ENCODE data around the gene GLP2R.
"Not testable (repeated sequence)": the region's sequence is repeated elsewhere in the genome, so short reads cannot be mapped to it uniquely, and the experiment has no call there.

Gene GLP2R, protein sequence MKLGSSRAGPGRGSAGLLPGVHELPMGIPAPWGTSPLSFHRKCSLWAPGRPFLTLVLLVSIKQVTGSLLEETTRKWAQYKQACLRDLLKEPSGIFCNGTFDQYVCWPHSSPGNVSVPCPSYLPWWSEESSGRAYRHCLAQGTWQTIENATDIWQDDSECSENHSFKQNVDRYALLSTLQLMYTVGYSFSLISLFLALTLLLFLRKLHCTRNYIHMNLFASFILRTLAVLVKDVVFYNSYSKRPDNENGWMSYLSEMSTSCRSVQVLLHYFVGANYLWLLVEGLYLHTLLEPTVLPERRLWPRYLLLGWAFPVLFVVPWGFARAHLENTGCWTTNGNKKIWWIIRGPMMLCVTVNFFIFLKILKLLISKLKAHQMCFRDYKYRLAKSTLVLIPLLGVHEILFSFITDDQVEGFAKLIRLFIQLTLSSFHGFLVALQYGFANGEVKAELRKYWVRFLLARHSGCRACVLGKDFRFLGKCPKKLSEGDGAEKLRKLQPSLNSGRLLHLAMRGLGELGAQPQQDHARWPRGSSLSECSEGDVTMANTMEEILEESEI

DNA sequence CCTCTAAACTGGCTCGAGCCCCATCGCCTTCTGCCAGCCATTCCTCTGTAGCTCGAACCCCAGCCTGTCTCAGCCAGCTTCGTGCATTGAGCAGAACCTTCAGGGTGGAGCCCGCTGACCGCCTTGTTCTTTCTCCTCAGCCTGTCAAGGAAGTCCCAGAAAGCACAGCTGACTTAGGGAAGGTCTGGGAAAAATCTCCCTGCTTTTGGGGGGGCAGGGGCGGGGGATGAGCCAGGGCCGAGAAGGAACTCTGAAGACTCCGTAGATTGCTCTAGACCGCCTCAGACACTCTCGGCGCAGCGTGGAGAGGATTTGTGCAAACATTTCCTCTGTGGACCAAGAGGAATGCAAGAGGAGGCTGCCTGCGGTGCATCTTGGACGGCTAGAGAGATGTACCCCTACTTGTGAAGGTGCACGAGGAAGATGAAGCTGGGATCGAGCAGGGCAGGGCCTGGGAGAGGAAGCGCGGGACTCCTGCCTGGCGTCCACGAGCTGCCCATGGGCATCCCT, at the start of gene GLP2R:
Gene GLP2R (plus strand): TSS at position 284 of the 510 bp plus-strand sequence. CDS start 140 bp downstream, at position 424.
- DNase-seq (ENCODE audit: low spot score): no peak

DNA sequence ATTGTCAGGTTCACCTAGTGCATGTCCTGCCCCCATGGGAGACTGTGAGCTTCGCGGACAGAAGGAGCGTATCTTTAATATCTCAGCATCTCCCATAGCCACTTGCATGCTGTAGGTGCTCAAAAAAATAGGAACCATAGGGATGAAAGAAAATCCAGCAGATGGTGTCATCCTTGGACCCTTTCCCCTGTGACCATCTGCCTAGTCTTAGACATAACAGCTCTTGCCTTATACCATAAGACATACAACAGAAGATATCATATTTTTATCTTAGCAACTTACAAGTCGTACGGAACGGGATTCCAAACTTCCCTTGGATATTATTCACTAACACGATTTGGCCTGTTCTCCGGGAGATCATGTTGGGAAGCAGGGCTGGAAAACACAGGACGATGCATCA, 48.8 kb upstream of the GLP2R start:
- no peak for DNase-seq (ENCODE audit: low spot score)

DNA sequence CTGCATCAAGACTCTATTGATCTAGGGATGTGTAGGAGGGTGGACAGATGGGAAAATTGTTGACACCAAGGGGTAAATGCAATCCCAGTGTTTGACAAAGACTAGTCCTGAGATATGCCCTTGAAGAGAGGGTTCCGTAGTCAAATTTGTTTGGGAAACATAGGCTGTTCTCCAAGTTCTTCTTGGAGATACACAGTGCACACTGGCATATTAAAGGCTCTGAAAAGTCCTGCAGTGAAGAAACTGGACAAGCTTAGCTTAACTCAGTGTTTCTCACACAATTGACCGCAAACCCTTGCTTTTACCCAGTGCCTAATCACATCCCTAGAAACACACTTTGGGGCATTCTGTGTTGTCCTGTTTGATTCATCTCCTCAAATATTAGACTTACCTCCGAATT, 45.2 kb upstream of the GLP2R start:
- no peak for DNase-seq (ENCODE audit: low spot score)

DNA sequence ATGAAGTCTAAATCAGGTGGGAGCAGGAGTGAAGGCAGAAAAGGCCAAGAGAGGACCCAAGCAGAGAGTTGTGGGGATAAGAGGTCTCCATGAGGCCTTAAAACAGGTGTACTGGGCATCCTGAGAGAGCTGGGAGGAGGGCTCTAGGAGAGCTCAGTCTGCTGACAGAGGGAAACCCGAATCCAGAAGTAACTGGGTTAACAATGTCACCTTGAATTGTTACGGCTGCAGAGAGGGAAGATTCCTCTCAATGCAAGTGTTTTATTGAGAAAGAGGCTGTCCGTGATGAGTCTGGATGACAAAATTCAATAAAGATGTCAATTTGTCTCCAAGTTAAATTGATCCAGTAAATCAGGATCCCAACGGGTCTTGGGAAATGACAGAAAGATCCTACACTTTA, 42.7 kb upstream of the GLP2R start:
- DNase-seq (ENCODE audit: low spot score): no peak

DNA sequence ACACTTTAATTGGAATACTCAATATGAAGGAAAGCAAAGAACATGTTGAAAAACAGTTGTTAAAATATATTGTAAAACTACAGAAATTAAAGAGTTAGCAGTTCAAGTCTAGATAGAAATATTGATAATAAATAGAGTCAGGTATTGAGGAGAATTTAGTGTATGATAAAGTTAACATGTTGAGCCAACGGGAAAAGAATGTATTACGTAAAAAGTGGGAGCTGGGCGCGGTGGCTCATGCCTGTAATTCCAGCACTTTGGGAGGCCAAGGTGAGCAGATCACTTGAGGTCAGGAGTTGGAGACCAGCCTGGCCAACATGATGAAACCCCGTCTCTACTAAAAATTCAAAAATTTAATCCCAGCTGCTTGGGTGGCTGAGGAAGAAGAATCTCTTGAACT, 42.3 kb upstream of the GLP2R start:
- not testable (repeated sequence) for DNase-seq (ENCODE audit: low spot score)

DNA sequence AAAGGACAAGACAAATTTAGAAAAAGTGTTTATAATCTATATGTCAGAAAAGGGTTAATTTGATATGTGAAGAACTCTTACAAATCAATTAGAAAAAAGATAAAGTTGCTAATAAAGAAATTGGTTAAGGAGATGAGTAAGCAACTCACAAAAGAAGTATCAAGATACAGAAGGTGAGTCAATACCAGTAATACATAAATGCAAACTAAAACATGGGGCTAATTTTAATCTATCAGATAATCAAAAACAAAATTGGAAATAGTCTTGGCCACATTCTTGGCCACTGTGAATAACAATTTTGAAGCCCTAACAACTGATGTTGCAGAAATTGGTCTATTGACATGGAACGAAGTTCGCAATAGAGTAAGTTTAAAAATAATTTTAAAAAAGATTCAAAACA, 41.2 kb upstream of the GLP2R start:
- no peak for DNase-seq (ENCODE audit: low spot score)

DNA sequence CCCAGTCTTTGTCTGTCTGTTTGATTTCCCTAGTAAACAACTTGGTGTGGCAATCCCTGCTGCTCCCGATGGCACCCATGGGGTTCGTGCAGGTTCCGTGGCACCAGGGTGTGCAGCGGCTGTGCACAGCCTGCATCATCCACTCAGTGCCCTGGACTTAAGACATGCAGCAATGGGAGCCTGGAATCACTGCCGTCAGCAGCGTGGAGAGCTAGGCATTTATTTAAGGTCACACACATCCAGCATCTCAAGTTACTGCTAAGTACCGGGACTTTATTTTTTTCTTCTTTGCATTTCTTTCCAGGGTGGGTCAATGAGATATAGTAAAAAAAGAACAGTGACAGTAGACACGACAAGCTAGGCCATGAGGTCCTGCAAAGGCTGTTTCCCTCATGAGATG, 37.1 kb upstream of the GLP2R start:
- no peak for DNase-seq (ENCODE audit: low spot score)

DNA sequence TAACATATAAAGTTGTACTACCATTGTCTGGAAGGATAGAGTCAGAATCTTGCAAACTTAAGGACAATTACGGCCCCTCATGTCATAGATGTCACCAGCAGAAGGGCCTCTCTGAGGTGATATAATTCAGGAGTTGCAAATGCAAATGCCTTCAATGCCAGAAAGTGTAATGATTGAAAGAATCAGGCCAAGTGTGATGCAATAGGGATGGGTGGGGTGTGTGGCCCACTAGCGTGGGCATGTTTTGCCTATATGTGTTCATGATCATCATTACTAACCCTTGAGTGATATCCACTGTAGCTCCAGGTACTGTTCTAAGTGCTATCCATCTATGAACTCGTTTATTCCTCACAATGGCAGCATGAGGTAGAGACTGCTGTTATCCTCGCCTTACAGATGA, 35.4 kb upstream of the GLP2R start:
- DNase-seq (ENCODE audit: low spot score): no peak

DNA sequence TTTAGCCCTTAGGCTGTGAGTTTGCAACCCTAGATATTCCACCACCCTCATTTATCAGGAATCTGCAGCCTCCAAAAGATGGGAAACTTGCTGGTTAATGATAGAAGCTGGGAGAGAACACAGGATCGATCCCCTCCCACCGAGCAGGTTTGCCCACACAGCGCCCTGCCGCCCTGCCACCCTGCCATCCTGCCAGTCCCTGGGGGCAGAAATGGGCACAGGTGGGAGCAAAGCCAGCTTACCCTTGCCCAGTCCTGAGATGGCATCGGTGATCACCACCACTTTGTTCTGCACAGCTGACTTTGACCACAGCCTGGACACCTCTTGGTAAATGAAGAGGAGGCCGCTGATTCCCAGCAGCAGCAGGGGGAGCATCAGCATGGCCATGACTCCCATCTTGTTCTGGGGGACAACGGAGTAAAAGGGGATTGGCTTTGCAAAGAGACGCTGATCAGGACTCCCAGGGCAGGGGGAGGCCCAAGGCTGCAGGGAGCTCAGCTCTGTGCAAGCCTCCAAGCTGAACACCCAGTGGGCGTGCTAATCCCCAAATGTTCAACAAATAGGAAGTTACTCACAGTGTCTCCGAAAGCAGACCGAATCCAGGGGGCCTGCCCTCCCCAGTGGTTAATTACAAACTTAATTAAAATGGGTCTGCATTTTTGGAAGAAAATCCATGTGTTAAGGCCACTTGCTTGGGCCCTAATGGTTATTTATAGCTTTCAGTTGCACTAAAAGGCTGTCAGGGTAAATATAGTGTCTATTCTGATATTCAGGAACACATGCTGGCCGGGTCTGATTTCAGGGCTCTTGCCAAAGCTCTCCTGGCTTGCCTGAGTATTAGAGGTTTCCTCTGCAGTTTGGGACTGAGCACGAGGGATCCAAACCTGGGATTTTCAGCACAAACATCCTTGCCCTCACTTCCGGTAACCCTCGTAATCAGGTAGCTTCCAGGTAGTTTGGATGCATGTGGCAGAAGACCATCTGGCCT, 34.5 kb upstream of the GLP2R start, which contains the start of gene DHRS7C:
Gene DHRS7C (minus strand): TSS at position 704 of the 988 bp plus-strand sequence. CDS start 308 bp downstream, at position 396.
- no peak for DNase-seq (ENCODE audit: low spot score)

DNA sequence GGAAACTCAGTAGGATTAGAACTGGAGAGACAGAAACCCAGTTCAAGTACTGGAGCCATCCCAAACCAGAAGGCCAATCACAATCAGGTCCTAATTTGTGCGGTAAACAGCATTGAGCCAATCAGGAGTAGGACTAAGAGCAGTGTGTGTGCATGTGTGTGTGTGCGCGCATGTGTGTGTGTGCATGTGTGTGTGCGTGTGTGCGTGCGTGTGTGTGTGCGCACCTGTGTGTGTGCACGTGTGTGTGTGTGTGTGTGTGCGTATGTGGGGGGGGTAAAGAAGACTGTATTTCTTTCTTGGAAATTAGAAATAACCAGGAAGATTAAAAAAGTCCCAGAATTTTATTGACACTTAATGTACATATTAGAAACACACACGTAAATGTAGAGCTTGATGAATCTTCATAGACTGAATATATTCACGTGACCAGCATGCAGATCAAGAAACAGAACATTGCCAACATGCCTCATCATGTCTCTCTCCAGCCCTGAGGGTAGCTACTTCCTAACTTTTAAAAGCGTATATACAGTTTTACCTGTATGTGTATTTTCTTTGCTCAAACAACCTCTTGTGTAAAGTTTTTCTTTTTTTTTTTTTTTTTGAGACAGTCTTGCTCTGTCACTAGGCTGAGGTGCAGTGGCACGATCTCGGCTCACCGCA, 33.4 kb upstream of the GLP2R start:
- no peak for DNase-seq (ENCODE audit: low spot score)

DNA sequence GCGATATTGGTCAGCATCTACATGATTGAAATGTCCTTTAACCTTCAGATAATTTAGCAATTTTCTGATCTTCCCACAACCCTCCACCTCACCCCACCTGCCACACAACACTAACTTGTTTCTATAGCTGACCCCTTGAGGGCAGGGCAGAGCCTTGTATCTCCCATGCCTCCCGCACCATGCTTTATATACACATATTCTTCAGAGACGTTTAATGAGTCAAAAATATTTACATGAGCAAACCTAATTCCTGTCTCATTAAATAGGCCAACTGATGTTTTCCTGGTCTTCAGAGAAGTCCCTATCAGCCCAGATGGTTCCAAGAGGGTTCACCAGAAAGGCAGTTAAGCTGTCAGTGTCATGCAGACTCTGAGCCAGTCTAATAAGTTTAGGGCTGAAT, 27.7 kb upstream of the GLP2R start:
- no peak for DNase-seq (ENCODE audit: low spot score)

DNA sequence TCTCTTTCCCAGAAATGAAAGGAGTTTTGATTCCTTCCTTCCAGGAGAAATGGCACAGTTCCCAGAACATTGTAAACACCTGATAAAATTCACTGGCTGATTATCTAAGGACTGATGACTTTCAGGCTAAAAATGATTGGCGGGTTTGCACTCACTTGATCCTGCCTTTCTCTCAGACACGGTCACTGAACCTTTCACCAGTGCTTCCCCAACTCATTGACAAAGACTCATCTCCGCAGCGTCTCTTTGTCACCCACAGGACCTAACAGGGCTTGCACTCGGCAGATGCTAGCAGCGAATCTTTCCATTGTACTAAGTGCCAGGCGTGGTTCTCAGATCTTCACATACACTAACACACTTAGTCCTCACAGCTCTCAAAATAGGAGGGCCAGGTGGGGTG, 27.0 kb upstream of the GLP2R start:
- no peak for DNase-seq (ENCODE audit: low spot score)

DNA sequence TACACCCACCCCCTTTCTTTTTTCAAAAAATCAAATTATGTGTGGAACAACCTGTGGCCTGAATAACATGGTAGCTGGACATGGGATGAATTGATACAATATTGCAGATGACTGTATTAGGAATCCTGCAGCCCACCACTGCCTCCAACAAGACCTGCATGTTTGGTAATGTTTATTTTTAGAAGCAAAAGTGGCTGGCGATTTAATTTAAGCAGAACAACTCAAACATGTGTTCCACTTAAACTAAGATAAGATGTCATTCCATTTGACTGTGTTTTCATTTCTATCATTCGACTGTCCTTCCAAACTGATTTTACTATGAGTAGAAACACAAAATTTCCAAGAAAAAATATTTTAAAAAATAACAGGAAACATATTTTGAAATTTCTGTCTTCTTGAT, 24.2 kb upstream of the GLP2R start:
- no peak for DNase-seq (ENCODE audit: low spot score)

DNA sequence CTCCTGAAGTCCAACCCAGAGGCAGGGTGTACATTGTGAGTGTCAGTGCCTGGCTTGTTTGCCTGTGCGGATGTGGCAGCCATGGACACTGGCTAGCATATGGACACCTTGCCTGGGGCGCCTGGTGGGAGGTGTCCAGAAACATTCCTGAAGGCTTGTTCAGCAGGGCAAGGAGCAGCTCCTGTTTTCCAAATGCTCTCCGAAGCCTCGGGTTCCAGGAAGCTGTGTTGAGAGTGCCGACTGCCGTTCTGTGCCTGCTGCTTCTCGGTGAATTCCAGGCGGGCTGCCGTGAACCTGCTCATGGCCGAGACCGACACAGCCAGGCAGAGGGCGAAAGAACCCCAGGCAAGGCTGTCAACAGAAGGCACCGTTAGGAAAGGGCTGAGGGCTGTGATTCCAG, 23.4 kb upstream of the GLP2R start:
- no peak for DNase-seq (ENCODE audit: low spot score)

DNA sequence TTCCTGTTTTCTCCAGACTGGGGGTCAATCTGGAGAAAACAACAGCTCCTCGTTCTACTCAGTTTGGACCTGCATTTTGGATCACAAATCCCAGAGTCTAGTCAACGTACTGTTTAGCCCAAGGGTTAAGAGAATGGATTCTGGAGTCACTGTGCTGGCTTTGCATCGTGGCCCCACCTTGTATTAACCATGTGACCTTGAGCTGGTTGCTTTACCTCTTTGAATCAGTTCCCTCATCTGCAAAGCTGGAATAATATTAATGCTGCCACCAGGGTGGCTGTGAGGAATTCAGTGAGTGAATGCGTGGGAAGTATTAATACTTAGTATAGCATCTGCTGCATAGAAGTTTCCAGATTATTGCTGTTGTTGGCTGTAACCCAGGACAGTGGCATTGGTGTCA, 23.0 kb upstream of the GLP2R start:
- DNase-seq (ENCODE audit: low spot score): no peak

DNA sequence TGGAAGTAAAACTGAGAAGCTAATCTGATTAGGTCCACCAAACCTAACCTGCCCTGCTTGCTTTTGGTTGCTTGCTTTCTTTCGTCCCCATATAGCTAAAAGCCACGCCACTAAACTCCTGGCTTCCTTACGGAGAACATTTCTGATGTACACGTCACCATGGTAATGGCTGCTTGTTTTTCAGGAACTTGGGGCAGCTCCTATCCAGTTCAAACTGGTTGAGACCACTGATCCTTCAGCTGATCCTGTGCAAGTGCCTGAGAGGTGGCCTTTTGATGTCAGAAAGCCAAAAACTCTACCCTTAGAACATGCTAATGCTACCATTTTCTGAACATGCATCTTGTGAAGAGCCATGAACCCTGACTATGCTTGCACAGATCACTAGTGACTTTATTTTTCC, 20.0 kb upstream of the GLP2R start:
- DNase-seq (ENCODE audit: low spot score): no peak

DNA sequence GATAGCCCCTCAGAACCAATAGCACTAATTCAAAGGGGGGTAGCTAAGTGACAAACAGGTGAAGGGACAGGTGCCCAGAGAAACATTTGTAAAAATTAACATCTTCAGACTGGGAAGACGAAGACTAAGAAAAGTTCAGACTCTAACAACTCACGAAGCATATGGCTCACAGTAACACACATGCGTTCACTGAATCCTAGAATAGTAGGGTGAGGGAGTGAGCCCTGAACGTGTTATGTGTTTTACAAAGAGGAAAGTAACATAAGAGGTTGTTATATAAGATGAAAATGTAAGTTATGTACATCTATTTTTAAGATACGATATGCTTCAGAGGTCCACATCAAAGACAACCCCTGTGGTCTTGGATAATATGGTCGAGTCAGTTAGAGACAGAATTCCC, 19.0 kb upstream of the GLP2R start:
- no peak for DNase-seq (ENCODE audit: low spot score)

DNA sequence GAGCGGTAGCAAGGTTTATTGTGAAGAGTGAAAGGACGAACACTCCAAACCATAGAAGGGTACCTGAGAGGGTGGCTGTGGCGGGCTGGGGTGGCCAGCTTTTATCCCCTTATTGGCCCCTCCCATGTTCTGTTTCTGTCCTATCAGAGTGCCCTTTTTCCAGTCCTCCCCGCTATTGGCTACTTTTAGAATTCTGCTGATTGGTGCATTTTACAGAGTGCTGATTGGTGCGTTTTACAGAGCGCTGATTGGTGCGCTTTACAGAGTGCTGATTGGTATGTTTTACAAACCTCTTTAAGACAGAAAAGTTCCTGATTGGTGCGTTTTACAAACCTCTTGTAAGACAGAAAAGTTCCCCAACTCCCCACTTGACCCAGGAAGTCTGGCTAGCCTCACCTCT, 16.3 kb upstream of the GLP2R start:
- no peak for DNase-seq (ENCODE audit: low spot score)

DNA sequence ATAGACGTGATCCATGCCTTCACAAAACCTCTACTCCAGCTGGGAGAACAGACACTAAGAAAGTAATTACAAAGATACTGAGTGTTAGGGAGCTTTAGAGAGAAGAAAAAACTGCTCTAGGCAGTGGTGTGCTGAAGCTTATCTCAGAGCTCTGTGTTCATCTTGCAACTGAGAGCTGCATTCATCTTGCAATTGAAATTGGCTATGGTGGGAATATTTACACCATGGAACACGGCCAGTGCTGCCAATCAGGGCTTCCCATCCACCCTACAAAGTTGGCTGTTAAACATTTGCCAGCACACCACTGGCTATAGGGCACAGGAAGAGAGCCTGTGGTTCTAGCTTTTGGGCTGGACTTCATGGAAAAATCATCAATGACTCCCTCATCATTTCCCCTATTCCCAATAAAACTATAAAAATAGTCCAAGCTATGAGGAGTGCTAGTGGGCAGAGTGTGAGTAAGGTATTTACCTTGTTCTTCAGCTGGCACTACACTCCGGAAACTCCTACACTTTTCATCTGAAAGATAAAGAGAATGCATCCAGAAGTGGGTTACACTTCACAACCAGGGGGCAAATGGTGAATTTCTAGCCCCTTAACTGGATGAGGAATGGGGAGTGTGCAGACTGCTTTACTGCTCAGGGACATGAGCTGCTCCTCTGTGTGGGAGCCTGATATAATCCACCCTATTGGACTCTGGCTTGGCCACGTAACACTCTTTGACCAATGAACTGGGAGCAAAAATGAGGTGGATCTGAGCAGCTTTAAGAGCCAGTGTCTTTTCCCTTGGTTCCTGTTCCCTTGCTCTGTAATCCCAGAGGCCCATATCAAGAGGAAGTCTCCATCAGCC, 15.4 kb upstream of the GLP2R start:
- DNase-seq (ENCODE audit: low spot score): no peak

DNA sequence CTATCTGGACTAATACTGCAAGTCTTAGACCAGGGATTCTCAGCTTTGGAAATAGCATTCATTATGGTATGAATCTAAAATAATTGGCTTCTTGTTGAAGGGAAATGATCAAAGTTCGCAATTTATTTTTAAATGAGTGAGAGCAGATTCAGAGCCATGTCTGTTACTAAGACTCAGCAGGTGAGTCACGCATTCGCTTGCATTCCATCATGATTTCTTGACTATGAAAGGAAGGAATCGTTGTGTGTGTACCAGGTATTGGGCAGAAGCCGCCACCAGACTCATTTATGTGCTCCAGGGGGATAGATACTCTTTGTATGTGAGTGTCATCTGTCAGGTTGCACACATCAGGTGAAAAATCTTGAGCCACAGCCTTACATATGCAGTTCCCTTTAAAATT, 14.6 kb upstream of the GLP2R start:
- DNase-seq (ENCODE audit: low spot score): no peak

DNA sequence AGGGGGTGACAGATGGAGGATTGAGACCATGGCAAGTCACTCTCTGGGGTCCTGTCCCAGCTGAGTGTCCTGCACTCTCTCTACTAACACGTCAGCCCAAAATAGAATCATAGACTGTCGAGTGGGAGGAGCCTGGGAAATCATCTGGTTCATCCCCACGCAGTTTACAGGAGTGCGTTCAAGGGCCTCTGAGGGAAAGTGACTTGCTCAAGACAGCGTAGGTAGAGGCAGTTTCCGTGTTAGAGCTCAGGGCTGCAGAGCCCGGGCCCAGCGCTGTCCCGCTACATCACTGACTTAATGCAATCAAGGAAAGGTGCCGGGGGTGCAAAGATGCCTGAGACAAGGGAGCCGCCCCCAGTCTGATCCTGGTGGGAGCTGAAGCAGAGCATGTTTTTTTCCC, 14.2 kb upstream of the GLP2R start:
- DNase-seq (ENCODE audit: low spot score): no peak
